ENCODE data around the gene CYP3A4. TPM values are rescaled to one million over a fixed set of nuclear protein-coding genes. Genes with fewer than 3 reads are reported as not detected.
"Not testable (repeated sequence)": the region's sequence is repeated elsewhere in the genome, so short reads cannot be mapped to it uniquely, and the experiment has no call there.

CYP3A4 gene
- total and polyA plus RNA-seq, 8 donors = 0.31 to 23.5 (median 1.7) TPM; not detected in 5

GRCh38 chr7:99748846-99749579, 35.0 kb downstream of the CYP3A4 start:
- H3K27me3 ChIP-seq = no peaks in the 10 kb centered on the region
- no peaks in the 10 kb centered on the region for H3K36me3 ChIP-seq
- no peak overlapping the region for H3K4me3 ChIP-seq
- H3K27ac ChIP-seq = no peak overlapping the region
- no peaks in the 10 kb centered on the region for H3K9me3 ChIP-seq
- intact Hi-C loops (cut with DNase I; ENCODE audit: low total_unique reads) = no loop called here
- peaks cover 0 to 8% (median 0%) of the 10 kb centered on the region in 4 donors for H3K4me1 ChIP-seq
- TF ChIP-seq, protein P1, sequence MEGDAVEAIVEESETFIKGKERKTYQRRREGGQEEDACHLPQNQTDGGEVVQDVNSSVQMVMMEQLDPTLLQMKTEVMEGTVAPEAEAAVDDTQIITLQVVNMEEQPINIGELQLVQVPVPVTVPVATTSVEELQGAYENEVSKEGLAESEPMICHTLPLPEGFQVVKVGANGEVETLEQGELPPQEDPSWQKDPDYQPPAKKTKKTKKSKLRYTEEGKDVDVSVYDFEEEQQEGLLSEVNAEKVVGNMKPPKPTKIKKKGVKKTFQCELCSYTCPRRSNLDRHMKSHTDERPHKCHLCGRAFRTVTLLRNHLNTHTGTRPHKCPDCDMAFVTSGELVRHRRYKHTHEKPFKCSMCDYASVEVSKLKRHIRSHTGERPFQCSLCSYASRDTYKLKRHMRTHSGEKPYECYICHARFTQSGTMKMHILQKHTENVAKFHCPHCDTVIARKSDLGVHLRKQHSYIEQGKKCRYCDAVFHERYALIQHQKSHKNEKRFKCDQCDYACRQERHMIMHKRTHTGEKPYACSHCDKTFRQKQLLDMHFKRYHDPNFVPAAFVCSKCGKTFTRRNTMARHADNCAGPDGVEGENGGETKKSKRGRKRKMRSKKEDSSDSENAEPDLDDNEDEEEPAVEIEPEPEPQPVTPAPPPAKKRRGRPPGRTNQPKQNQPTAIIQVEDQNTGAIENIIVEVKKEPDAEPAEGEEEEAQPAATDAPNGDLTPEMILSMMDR (IDR thresholded peaks at IDR 0.05) = no peak
- no peak for TF ChIP-seq POLR2AphosphoS5 (IDR thresholded peaks at IDR 0.05)
- TF ChIP-seq EP300 (IDR thresholded peaks at IDR 0.05) = no peak
- TF ChIP-seq POLR2A (IDR thresholded peaks at IDR 0.05) = no peak
- 82 to 96% (median 90%) methylated on average over 6 of the region's 6 CpGs for WGBS, 5 donors
- DNase-seq = no peak

DNA sequence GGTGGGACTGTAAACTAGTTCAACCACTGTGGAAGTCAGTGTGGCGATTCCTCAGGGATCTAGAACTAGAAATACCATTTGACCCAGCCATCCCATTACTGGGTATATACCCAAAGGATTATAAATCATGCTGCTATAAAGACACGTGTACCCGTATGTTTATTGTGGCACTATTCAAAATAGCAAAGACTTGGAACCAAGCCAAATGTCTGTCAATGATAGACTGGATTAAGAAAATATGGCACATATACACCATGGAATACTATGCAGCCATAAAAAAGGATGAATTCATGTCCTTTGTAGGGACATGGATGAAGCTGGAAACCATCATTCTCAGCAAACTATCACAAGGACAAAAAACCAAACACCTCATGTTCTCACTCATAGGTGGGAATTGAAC, 37.1 kb downstream of the CYP3A4 start:
- H3K4me3 ChIP-seq; DNase-seq; H3K27ac ChIP-seq; intact Hi-C loops (cut with DNase I; ENCODE audit: low total_unique reads); H3K4me1 ChIP-seq; H3K27me3 ChIP-seq; H3K9me3 ChIP-seq; H3K36me3 ChIP-seq: not testable (repeated sequence)
- WGBS, 5 donors = 81 to 90% (median 87%) methylated on average over 2 to 3 of the region's 3 CpGs

GRCh38 chr7:99745395-99745794, 38.6 kb downstream of the CYP3A4 start:
- intact Hi-C loops (cut with DNase I; ENCODE audit: low total_unique reads); H3K27ac ChIP-seq; DNase-seq; H3K4me1 ChIP-seq; H3K36me3 ChIP-seq; H3K9me3 ChIP-seq; H3K4me3 ChIP-seq; H3K27me3 ChIP-seq: not testable (repeated sequence)
- WGBS, 5 donors = 65 to 88% (median 80%) methylated on average over 3 of the region's 3 CpGs

GRCh38 chr7:99742737-99743394, 41.1 kb downstream of the CYP3A4 start:
- intact Hi-C loops (cut with DNase I; ENCODE audit: low total_unique reads) = no loop called here
- DNase-seq = no peak
- Histone ChIP-seq H3K4me3 (no peak overlapping the region), H3K9me3 (no peaks in the 10 kb centered on the region), H3K27me3 (no peaks in the 10 kb centered on the region), H3K36me3 (peaks cover 0 to 14% (median 0%) of the 10 kb centered on the region in 4 donors), H3K27ac (no peak overlapping the region), H3K4me1 (no peaks in the 10 kb centered on the region)
- no peak for TF ChIP-seq POLR2AphosphoS5 (IDR thresholded peaks at IDR 0.05)
- no peak for TF ChIP-seq POLR2A (IDR thresholded peaks at IDR 0.05)
- TF ChIP-seq EP300 (IDR thresholded peaks at IDR 0.05) = no peak
- TF ChIP-seq, protein P1 (IDR thresholded peaks at IDR 0.05) = no peak
- WGBS, 5 donors = 76 to 90% (median 81%) methylated on average over 4 of the region's 4 CpGs

DNA sequence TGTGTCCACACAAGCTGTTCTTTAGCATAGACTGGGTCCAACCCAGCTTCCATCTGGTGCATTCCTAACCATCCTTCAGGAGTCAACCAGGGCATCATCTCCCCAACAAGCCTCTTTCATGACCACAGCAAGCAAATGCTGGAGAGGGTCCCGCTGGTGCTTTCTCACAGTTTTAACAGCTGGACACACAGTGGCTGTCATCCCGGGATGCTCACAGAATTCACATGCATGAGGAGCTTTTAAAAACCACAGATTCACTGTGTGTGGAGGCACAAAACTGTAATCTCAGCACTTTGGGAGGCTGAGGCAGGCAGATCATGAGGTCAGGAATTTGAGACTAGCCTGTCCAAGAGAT, 42.6 kb downstream of the CYP3A4 start:
- H3K9me3 ChIP-seq = no peaks in the 10 kb centered on the region
- H3K4me3 ChIP-seq = no peak overlapping the region
- TF ChIP-seq POLR2AphosphoS5 (IDR thresholded peaks at IDR 0.05) (no peak), POLR2A (IDR thresholded peaks at IDR 0.05) (no peak), EP300 (IDR thresholded peaks at IDR 0.05) (no peak)
- TF ChIP-seq, protein P1 (IDR thresholded peaks at IDR 0.05) = no peak
- peaks cover 0 to 23% (median 6%) of the 10 kb centered on the region in 4 donors for H3K36me3 ChIP-seq
- H3K4me1 ChIP-seq = no peaks in the 10 kb centered on the region
- DNase-seq = no peak
- no peaks in the 10 kb centered on the region for H3K27me3 ChIP-seq
- intact Hi-C loops (cut with DNase I; ENCODE audit: low total_unique reads) = no loop called here
- H3K27ac ChIP-seq = no peak overlapping the region
- 77 to 92% (median 88%) methylated on average over 2 of the region's 2 CpGs for WGBS, 5 donors
